GM12878 (cell line): ENCODE results near the gene RAB25. TPM values are rescaled to one million over a fixed set of nuclear protein-coding genes. Genes with fewer than 3 reads are reported as not detected.
A peak's percentile ranks its signal among the peaks of the same experiment; 100 is the strongest.

Experiments
- BACH1 ChIP-seq: fragments of 450-650 bp; IDR thresholded peaks from 2 replicates; pipeline ENCODE4 v1.6.1; 2017; ENCODE audit warnings: mild to moderate bottlenecking, borderline replicate concordance
- BHLHE40 ChIP-seq, 2 experiments: fragments of 450-650 bp in 1 of 2; IDR thresholded peaks; 2 replicates each; pipeline ENCODE4 v1.6.1; 2011 to 2017; ENCODE audit warnings: low read depth in 2 of 2, borderline replicate concordance in 1 of 2, improper control_type of control experiment in 1 of 2, low read length in 1 of 2, mild to moderate bottlenecking in 1 of 2
- E2F8 ChIP-seq: fragments of 450-650 bp; IDR thresholded peaks from 2 replicates; pipeline ENCODE4 v1.6.1; 2018; ENCODE audit warnings: mild to moderate bottlenecking, low read depth, moderate library complexity; ENCODE audit not compliant: partially characterized antibody
- E4F1 ChIP-seq: fragments of 450-650 bp; IDR thresholded peaks from 2 replicates; pipeline ENCODE4 v1.6.1; 2018; ENCODE audit warnings: borderline replicate concordance, mild to moderate bottlenecking; ENCODE audit not compliant: partially characterized antibody
- FOXK2 ChIP-seq: fragments of 450-650 bp; IDR thresholded peaks from 2 replicates; pipeline ENCODE4 v1.6.1; 2017; ENCODE audit warnings: mild to moderate bottlenecking, moderate library complexity
- HCFC1 ChIP-seq: fragments of 150-350 bp; IDR thresholded peaks from 2 replicates; pipeline ENCODE4 v1.6.1; 2014; ENCODE audit warnings: low read length
- REST ChIP-seq: IDR thresholded peaks from 2 replicates; pipeline ENCODE4 v1.6.1; 2012; ENCODE audit warnings: mild to moderate bottlenecking, low read depth, low read length
- SMC3 ChIP-seq: IDR thresholded peaks from 2 replicates; pipeline ENCODE4 v1.6.1; 2011; ENCODE audit warnings: low read length, improper control_type of control experiment, borderline replicate concordance
- SP1 ChIP-seq: IDR thresholded peaks from one replicate; pipeline ENCODE4 v1.6.1; 2011; ENCODE audit warnings: low read depth, low read length
- SUPT20H ChIP-seq: IDR thresholded peaks from 2 replicates; pipeline ENCODE4 v1.6.1; 2011; ENCODE audit warnings: low read depth, mild to moderate bottlenecking, low read length, moderate library complexity, borderline replicate concordance; ENCODE audit not compliant: control insufficient read depth
- polyA plus RNA-seq, 11 experiments: library from polyadenylated mRNA; depleted of rRNA in 4 of 11; unstranded in 6 of 11; stranded (reverse) in 5 of 11; fragments of >200 nt; fragmentation: Nextera tagmentation in 4 of 11; fragmentation: Illumina TruSeq in 1 of 11; extraction: Ambion mirVana in 4 of 11; extraction: Trizol in 1 of 11; gene quantifications; 1 replicate in 1 of 11; 2 replicates in 10 of 11; pipeline versions ENCODE4 v1.2.1 to v1.2.3, GENCODE V29; 2011 to 2016; ENCODE audit warnings: inconsistent platforms in 2 of 11, missing spikeins in 2 of 11, low read depth in 1 of 11
- total RNA-seq, 4 experiments: library from RNA; depleted of rRNA in 3 of 4; stranded (reverse); fragments of >200 nt in 3 of 4; fragmentation: Illumina TruSeq in 1 of 4; extraction: Trizol in 1 of 4; gene quantifications; 2 replicates each; pipeline versions ENCODE4 v1.2.1 to v1.2.3, GENCODE V29; 2013 to 2021
- TF ChIP-seq, protein P1 (sequence below): fragments of 450-650 bp; IDR thresholded peaks from 2 replicates; pipeline ENCODE4 v1.6.1; 2017; ENCODE audit warnings: mild to moderate bottlenecking, moderate library complexity
- TF ChIP-seq, protein P2 (sequence below), 3 experiments: IDR thresholded peaks in 2 of 3; conservative IDR thresholded peaks in 1 of 3; 2 replicates each; pipeline ENCODE4 v1.5.1; 2011; ENCODE audit warnings: low read depth in 3 of 3, low read length in 3 of 3, mild to moderate bottlenecking in 3 of 3, control low read depth in 2 of 3, moderate library complexity in 2 of 3, inconsistent platforms in 1 of 3, mixed read lengths in 1 of 3; ENCODE audit not compliant: control insufficient read depth in 2 of 3, insufficient read depth in 1 of 3; ENCODE audit errors: extremely low read depth in 1 of 3

Gene RAB25
- total and polyA plus RNA-seq, 10 of the 15 experiments (the other 5 are each of a cell fraction or from before 2014, with no cell fraction given), result 0.16 to 0.36 (median 0.22) TPM; not detected in 7

DNA sequence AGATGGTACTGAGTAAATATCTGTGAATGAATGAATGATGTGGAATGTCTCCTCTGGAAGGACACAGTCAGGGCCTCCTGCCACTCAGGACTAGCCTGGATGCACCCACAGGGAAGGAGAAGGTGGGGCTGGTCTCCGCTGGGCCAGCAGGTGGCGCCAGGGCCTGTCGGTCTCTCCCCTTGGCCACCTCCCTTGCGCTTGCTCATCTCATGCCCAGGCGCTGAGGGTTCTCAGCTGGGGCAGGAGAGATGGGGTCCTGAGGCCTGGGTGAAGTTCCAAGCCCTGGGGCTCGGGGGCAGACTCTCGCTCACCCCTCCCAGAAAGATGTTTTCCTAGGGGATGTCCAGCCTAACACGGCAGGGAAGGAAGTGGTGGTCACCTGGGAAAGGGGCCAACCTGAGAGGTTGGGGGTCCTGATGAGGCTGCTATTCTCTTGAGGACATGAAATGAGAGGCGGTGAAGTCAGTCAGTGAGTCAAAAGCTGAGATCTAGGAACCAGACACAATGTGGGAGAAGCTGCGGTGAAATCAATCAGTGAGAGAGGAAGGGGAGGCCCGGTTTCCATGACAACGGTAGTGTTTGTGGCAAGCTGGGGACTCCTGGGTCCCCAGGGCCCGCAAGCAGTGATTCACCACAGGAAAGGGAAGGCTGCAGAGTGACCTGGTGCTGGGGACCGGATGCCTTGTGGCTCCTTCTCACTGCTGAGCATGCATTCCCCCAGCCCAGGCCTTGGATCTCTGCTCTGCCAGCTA lies 35.9 kb downstream of the RAB25 start (continued):
- no peak for TF ChIP-seq REST
- TF ChIP-seq SUPT20H, result no peak
- no peak for TF ChIP-seq FOXK2
- TF ChIP-seq E2F8, result no peak
- TF ChIP-seq HCFC1, result no peak
- TF ChIP-seq E4F1, result no peak
- TF ChIP-seq BACH1, result peak; percentile 10; the same call in 1 of the 2 replicates
- TF ChIP-seq SMC3, result peak; percentile 97
- peak; percentile 87 for TF ChIP-seq SP1
- TF ChIP-seq, protein P1, sequence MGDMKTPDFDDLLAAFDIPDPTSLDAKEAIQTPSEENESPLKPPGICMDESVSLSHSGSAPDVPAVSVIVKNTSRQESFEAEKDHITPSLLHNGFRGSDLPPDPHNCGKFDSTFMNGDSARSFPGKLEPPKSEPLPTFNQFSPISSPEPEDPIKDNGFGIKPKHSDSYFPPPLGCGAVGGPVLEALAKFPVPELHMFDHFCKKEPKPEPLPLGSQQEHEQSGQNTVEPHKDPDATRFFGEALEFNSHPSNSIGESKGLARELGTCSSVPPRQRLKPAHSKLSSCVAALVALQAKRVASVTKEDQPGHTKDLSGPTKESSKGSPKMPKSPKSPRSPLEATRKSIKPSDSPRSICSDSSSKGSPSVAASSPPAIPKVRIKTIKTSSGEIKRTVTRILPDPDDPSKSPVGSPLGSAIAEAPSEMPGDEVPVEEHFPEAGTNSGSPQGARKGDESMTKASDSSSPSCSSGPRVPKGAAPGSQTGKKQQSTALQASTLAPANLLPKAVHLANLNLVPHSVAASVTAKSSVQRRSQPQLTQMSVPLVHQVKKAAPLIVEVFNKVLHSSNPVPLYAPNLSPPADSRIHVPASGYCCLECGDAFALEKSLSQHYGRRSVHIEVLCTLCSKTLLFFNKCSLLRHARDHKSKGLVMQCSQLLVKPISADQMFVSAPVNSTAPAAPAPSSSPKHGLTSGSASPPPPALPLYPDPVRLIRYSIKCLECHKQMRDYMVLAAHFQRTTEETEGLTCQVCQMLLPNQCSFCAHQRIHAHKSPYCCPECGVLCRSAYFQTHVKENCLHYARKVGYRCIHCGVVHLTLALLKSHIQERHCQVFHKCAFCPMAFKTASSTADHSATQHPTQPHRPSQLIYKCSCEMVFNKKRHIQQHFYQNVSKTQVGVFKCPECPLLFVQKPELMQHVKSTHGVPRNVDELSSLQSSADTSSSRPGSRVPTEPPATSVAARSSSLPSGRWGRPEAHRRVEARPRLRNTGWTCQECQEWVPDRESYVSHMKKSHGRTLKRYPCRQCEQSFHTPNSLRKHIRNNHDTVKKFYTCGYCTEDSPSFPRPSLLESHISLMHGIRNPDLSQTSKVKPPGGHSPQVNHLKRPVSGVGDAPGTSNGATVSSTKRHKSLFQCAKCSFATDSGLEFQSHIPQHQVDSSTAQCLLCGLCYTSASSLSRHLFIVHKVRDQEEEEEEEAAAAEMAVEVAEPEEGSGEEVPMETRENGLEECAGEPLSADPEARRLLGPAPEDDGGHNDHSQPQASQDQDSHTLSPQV, result no peak
- peak; percentile 79 to 84 for TF ChIP-seq BHLHE40 (IDR thresholded peaks at IDR 0.05; ENCODE audit: borderline replicate concordance in 1 of 2, low read depth in 2 of 2, low read length in 1 of 2)
- TF ChIP-seq, protein P2, sequence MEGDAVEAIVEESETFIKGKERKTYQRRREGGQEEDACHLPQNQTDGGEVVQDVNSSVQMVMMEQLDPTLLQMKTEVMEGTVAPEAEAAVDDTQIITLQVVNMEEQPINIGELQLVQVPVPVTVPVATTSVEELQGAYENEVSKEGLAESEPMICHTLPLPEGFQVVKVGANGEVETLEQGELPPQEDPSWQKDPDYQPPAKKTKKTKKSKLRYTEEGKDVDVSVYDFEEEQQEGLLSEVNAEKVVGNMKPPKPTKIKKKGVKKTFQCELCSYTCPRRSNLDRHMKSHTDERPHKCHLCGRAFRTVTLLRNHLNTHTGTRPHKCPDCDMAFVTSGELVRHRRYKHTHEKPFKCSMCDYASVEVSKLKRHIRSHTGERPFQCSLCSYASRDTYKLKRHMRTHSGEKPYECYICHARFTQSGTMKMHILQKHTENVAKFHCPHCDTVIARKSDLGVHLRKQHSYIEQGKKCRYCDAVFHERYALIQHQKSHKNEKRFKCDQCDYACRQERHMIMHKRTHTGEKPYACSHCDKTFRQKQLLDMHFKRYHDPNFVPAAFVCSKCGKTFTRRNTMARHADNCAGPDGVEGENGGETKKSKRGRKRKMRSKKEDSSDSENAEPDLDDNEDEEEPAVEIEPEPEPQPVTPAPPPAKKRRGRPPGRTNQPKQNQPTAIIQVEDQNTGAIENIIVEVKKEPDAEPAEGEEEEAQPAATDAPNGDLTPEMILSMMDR (IDR thresholded peaks at IDR 0.05 in 2 of 3, conservative IDR thresholded peaks at IDR 0.05 in 1 of 3; ENCODE audit: control insufficient read depth in 2 of 3, extremely low read depth in 1 of 3, insufficient read depth in 1 of 3, low read depth in 3 of 3, low read length in 3 of 3), result peak; percentile 97 to 99 (median 97)
